HG03432 (cell line): ENCODE data around the gene CCNL2.
"Not testable (repeated sequence)": the region's sequence is repeated elsewhere in the genome, so short reads cannot be mapped to it uniquely, and the experiment has no call there.

Experiments used
- ATAC-seq: cut with Tn5 transposase; IDR thresholded peaks from one replicate; pipeline ENCODE4 v1.9.1; 2021; ENCODE audit warnings: mild to moderate bottlenecking, moderate library complexity; ENCODE audit not compliant: unreplicated experiment

The CCNL2 gene

DNA sequence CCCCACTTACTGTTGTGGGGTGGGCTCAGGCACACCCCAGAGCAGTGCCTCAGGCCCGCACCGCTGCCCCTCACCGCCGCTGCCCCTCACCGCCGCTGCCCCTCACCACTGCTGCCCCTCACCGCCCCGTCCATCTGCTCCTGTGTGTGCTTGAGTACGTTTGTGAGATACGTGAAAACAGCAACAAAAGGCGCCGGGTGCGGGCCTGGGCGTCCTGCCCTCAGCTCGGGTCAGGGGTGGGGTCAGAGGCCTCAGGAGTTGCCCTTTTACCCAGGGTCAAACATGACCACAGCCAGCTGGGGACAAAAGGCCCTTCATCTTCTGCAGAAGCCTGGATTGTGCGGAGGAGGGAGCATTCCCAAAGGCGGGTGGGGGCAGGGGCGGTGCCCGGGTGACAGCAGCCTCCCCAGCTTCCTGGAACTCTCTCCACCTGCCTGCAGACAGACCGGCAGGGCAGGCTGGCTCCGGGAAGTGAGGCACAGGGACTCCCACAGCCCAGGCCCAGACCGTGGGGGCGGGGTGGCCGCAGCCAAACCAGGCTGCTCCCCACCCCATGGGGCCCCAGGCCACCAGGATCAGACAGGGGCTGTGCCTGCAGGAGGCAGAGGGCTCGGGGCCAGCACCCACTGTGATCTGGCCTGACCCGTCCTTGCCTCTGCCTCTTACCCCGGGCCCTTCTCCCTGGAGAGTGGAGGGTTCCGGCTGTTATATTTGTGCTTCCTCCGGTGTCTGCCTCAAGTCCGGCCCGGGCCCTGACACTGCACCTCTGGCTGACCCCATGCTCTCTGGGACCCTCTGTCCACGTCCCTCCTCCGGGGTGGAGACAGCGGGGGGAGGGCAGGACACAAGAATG lies 34.0 kb upstream of the CCNL2 start:
- ATAC-seq = no peak

DNA sequence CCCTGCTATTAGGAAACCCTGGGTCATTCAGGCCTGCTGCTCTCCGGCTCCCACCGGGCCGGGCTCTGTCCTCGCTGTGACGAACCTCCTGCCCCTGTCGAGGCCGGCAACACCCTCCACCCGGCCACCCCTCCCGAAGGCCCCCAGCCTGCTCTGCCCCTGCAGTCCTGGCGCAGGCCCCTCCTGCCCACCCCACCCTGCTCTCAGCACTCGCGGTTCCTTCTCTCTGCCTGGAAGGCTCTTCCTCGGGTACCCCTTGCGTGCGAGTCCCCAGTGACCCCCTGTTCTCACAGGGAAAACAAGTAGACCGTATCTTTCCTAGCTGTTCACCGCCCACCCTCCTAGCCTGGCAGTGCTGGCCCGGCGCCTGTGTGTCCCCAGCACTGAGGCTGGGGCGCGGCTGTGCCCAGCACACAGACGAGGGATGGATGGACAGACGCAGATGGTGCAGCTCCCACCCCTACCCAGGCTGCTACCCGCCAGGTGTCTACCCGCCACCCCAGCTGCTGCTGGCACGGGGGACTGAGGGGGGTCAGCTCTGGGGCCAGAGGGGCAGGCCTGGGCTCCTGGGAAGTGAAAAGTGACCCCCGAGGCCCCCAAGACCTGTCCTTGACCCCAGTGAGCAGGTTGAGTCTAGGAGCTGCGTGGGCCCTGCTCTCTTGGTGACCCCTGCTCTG lies 33.3 kb upstream of the CCNL2 start:
- ATAC-seq = no peak

DNA sequence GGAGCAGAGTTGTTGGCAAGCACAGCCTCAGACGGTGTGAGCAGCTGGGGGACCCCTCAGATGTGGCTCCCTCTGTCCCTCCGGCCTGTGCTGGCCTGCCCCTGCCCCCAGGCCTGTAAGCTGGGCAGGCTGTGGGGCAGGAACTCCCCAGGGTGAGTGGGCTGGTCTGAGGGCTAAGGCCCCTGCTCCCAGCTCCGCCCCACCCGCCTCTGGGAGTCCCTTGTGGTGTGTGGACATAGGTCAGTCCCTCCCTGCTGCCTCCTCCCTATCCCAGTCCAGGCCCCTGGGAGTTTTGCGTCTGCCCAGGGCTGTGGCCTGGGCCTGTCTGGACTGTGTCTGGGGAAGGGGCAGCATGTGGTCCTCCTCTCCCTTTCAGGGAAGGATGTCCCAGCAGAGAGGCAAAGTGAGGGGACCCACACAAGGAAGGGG lies 32.7 kb upstream of the CCNL2 start:
- no peak for ATAC-seq

- ATAC-seq = no peak
These were observed 32.1 kb upstream of the CCNL2 start for GRCh38 chr1:1430992-1431844.

DNA sequence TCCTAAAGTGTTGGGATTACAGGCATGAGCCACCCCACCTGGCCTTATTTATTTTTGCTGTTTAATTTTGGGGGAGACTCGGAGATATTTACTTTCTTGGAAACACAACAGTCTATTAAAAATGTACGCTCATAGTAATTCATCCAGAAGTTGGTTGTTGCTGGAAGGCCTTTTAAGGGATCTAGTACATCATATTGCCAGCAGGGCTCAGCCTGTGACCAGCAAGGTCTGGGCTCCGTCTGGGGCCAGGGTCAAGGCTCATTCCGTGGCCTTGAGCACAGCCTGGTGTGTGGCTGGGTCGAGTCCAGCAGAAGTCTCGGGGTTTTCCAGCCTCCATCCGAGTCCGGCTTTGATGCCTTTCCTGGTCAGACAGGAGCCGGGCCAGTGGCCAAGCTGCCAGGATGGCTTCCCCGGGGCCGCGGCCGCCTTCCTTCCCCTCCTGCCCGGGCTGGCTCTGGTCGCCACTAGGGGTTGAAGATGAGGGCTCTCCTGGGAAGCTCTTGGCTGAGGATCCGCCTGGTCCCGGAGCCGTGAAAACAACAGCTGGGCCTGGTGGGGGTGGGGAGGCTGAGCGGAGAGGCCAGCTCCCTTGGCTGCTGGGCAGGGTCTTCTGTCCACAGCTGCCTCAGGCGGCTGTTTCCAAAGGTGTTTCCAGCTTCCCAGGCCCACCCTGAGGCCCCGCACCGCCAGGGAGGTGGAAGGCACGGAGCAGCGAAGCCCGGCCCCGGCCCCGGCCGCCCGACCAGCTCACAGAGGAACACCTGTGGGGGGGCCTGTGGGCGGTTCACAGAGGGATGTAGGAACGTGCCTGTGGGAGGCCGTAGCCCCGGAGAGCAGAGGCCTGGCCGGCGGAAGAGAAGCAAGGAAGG lies 31.2 kb upstream of the CCNL2 start:
- no peak for ATAC-seq

- no peak for ATAC-seq
These were observed 30.5 kb upstream of the CCNL2 start for GRCh38 chr1:1429671-1430073.

DNA sequence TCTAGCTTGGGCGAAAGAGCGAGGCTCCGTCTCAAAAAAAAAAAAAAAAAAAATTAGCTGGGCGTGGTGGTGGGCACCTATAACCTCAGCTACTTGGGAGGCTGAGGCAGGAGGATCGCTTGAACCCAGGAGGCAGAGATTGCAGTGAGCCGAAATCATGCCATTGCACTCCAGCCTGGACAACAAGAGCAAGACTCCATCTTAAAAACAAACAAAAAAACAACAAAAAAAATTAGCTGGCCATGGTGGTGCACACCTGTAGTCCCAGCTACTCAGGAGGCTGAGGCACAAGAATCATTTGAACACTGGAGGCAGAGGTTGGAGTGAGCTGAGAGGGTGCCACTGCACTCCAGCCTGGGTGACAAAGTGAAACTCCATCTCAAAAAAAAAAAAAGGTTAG lies 29.8 kb upstream of the CCNL2 start:
- ATAC-seq = not testable (repeated sequence)

GRCh38 chr1:1428174-1428573 lies 29.0 kb upstream of the CCNL2 start:
- ATAC-seq = no peak

DNA sequence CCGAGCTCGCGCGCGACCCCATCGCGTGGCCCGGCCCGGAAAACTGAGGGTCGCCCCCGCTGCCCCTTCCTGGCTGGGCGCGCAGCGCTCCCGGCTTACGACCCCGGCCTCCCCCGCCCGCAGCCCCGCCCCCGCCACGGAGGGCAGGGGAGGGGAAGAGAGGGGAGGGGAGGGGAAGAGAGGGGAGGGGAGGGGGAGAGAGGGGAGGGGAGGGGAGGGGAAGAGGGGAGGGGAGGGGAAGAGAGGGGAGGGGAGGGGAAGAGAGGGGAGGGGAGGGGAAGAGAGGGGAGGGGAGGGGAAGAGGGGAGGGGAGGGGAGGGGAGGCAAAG lies 28.6 kb upstream of the CCNL2 start:
- ATAC-seq = no peak

DNA sequence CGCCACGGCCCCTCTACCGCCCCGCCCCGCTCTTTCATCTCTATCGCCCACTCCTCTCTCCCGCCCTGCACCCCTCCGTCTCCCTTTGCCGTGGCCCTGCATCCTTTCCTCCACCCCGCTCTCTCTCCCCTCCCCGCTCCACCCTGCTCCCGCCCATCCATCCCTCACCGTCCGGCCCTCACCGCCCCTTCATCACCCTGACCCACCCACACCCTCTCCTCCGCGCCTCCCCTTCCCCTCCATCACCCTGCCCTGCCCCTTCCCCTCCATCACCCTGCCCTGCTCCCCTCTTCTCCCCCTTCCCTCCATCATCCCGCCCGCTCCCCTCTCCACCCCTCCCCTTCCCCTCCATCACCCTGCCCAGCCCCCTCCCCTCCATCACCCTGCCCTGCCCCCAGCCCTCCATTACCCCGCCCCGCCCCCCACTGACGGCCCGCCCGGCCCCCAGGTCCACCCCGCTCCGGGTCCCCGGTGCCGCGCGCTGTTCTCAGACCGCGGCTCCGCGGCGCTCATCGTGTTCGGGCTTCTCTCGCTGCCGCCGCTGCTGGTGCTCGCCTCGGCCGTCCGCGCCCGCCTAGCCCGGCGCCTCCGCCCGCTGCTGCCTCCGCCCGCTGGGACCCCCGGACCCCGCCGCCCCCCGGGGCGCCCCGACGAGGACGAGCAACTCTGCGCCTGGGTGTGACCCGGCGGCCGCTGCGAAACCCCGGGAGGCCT lies 28.1 kb upstream of the CCNL2 start:
- no peak for ATAC-seq

GRCh38 chr1:1426496-1427105 lies 27.5 kb upstream of the CCNL2 start:
- no peak for ATAC-seq

- no peak for ATAC-seq
These were observed 26.8 kb upstream of the CCNL2 start for GRCh38 chr1:1425753-1426495.

DNA sequence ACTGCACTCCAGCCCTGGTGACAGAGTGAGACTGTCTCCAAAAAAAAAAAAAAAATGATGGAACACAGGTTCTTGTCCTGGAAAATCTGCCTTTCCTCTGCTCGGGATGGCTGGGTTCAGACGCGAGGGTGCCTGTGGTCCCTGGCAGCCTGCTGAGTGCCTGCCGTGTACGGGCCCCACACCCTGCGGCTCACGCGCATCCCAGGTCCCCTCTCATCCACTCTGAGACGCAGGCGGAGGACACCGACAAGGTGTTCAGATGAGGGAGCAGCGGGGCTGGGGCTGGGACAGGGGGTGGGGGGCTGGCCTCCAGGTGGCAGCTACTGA lies 26.3 kb upstream of the CCNL2 start:
- no peak for ATAC-seq

GRCh38 chr1:1424707-1425106 lies 25.6 kb upstream of the CCNL2 start:
- no peak for ATAC-seq

- no peak for ATAC-seq
These were observed 24.1 kb upstream of the CCNL2 start for GRCh38 chr1:1423245-1423597.

DNA sequence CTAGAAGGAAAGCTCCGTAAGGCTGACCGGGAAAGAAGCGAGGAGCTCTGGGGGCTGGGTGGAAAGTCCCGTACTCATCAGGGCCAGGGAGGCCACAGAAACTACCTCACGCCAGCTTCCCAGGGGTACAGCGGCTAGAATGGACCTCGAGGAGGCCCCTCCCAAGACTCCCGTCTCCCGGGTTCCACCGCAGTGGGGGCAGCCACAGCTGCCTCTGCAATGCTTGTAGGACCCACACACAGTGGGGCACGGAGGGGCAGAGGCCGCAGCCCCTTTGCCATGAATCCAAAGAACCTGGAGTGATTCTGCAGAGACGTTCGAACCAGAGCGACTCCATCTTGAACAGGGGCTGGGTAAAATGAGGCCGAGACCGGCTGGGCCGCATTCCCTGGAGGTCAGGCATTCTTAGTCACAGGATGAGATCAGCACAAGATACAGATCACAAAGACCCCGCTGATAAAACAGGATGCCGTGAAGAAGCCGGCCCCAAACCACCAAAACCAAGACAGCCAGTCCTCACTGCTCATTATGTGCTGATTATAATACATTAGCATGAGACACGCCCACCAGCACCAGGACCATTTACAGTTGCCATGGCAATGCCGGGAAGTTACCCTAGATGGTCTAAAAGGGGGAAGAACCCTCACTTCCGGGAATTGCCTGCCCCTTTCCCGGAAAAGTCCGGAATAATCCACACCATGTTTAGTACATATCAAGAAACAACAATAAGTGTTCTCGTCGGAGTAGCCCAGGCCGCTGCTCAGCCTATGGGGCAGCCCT lies 23.5 kb upstream of the CCNL2 start:
- ATAC-seq = no peak

DNA sequence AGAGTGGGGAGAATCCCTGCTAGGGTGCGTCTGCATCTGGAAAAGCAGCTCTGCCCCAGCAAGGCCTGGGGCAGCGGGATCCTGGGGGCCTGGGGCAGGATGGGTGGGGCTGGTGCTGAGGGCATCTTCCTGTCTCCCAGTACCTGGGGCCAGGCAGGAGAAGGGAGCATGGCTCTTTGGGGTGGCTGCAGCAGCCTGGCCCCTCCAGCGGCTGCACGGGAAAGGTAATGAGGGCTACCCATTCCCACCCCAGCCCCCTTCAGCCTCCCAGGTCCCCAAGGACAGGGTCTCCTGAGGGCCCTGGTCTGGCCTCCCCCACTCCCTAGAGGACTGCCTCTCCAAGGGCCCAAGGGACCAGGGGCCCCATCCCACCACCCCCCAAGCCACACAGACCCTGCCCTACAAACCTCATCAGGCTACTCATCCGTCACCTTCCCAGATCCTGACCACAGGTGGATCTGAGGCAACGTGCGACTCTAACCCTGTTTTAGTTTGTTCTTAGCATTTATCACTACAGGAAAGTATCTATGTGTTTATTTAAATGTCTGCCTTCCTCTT lies 22.9 kb upstream of the CCNL2 start:
- no peak for ATAC-seq
